B cell (primary cell): ENCODE measurements around the gene DNAH3. TPM values are rescaled to one million over a fixed set of nuclear protein-coding genes. Genes with fewer than 3 reads are reported as not detected.
A peak's percentile ranks its signal among the peaks of the same experiment; 100 is the strongest.

Source experiments
- ATAC-seq: fragments of 200-7000 bp; cut with Tn5 transposase; one replicate; pipeline ENCODE4 v1.10.0; 2021; ENCODE audit warnings: low read depth, mild to moderate bottlenecking, moderate number of reproducible peaks, moderate library complexity
- CTCF ChIA-PET: fragments of 350-600 bp; sonication (Branson Sonifier 250); formaldehyde crosslinking; loops from one replicate; lab custom pipeline; 2021; ENCODE audit warnings: antibody characterized with exemption, inconsistent platforms; lab: Charles Lee
- POLR2A ChIA-PET: fragments of 350-600 bp; sonication (Branson Sonifier 250); formaldehyde crosslinking; loops from one replicate; lab custom pipeline; 2021; ENCODE audit warnings: antibody characterized with exemption; lab: Charles Lee
- DNase-seq: peaks from one replicate; pipeline ENCODE4 v3.0.0; 2013
- H2AFZ ChIP-seq: 2 replicates; pipeline ENCODE4 v1.6.1; 2012; ENCODE audit warnings: mild to moderate bottlenecking, low read depth, low read length; ENCODE audit not compliant: insufficient read depth, poor library complexity, severe bottlenecking
- H3K27ac ChIP-seq, 2 donors: 1 replicate in 1 of 2; 2 replicates in 1 of 2; pipeline ENCODE4 v1.5.1; 2012 to 2013; ENCODE audit warnings: low read length in 2 of 2, mild to moderate bottlenecking in 2 of 2, moderate library complexity in 1 of 2
- H3K27me3 ChIP-seq, 4 experiments: fragments of 200-600 bp in 1 of 4; sonication (generic) in 1 of 4; replicated peaks in 1 of 4; 1 replicate in 2 of 4; 2 replicates in 2 of 4; pipeline versions ENCODE4 v1.6.1 to v1.7.0; 2013 to 2016; ENCODE audit warnings: low read length in 3 of 4, mild to moderate bottlenecking in 2 of 4, mixed read lengths in 1 of 4, moderate library complexity in 1 of 4; ENCODE audit not compliant: insufficient read depth in 4 of 4, control insufficient read depth in 3 of 4; ENCODE audit errors: control extremely low read depth in 1 of 4
- H3K36me3 ChIP-seq, 2 experiments: replicated peaks in 1 of 2; 1 replicate in 1 of 2; 2 replicates in 1 of 2; pipeline versions ENCODE4 v1.6.1 to v1.7.1; 2013; ENCODE audit warnings: low read length in 1 of 2; ENCODE audit not compliant: insufficient read depth in 2 of 2, control insufficient read depth in 1 of 2; ENCODE audit errors: control extremely low read depth in 1 of 2, extremely low read depth in 1 of 2
- H3K4me1 ChIP-seq, 2 donors: fragments of 200-600 bp in 1 of 2; sonication (generic) in 1 of 2; 1 replicate in 1 of 2; 2 replicates in 1 of 2; pipeline versions ENCODE4 v1.5.1 to v1.6.1; 2013 to 2017; ENCODE audit warnings: low read length in 2 of 2; ENCODE audit not compliant: control insufficient read depth in 2 of 2, insufficient read depth in 2 of 2
- H3K4me2 ChIP-seq: replicated peaks from 2 replicates; pipeline ENCODE3; 2012; ENCODE audit warnings: mild to moderate bottlenecking, low read depth, low read length; ENCODE audit not compliant: poor library complexity, severe bottlenecking
- H3K4me3 ChIP-seq, 5 experiments: fragments of 200-600 bp in 1 of 5; sonication (generic) in 1 of 5; 1 replicate in 3 of 5; 2 replicates in 2 of 5; pipeline versions ENCODE4 v1.5.1 to v1.7.0; 2011 to 2016; ENCODE audit warnings: low read length in 4 of 5, mild to moderate bottlenecking in 4 of 5, low read depth in 2 of 5, control low read depth in 1 of 5, moderate library complexity in 1 of 5; ENCODE audit not compliant: insufficient read depth in 1 of 5; ENCODE audit errors: control extremely low read depth in 1 of 5, extremely low read depth in 1 of 5
- H3K79me2 ChIP-seq: fragments of 200-600 bp; sonication (generic); one replicate; pipeline ENCODE4 v1.6.0; 2016; ENCODE audit warnings: low read length; ENCODE audit not compliant: control insufficient read depth, insufficient read depth
- H3K9ac ChIP-seq: fragments of 200-600 bp; sonication (generic); 2 replicates; pipeline ENCODE4 v1.6.1; 2017; ENCODE audit warnings: mild to moderate bottlenecking, low read length, moderate library complexity
- H3K9me3 ChIP-seq, 3 donors: one replicate each; pipeline versions ENCODE4 v1.6.1 to v1.7.1; 2013; ENCODE audit warnings: low read length in 2 of 3; ENCODE audit not compliant: control insufficient read depth in 2 of 3, insufficient read depth in 1 of 3; ENCODE audit errors: control extremely low read depth in 1 of 3
- H4K20me1 ChIP-seq: 2 replicates; pipeline ENCODE4 v1.6.0; 2012; ENCODE audit warnings: mild to moderate bottlenecking, low read length; ENCODE audit not compliant: insufficient read depth, control insufficient read depth, poor library complexity, severe bottlenecking
- H3K27ac Mint-ChIP-seq: one replicate; pipeline ENCODE4 v1.8.0; 2021; ENCODE audit warnings: mixed read lengths
- H3K27me3 Mint-ChIP-seq: one replicate; pipeline ENCODE4 v1.8.0; 2021; ENCODE audit warnings: mixed read lengths
- H3K4me1 Mint-ChIP-seq: one replicate; pipeline ENCODE4 v1.8.0; 2021; ENCODE audit warnings: mixed read lengths
- H3K4me3 Mint-ChIP-seq: one replicate; pipeline ENCODE4 v1.8.0; 2021; ENCODE audit warnings: mixed read lengths
- H3K9me3 Mint-ChIP-seq: one replicate; pipeline ENCODE4 v1.8.0; 2022; ENCODE audit warnings: mixed read lengths; ENCODE audit not compliant: insufficient read depth
- CTCF ChIP-seq: fragments of 200-600 bp; IDR thresholded peaks from one replicate; pipeline ENCODE4 v1.8.0; 2022; ENCODE audit warnings: antibody characterized with exemption, mild to moderate bottlenecking
- EZH2 ChIP-seq: IDR thresholded peaks from 2 replicates; pipeline ENCODE4 v1.6.1; 2012; ENCODE audit warnings: borderline replicate concordance, low read depth, mild to moderate bottlenecking, moderate library complexity, low read length; ENCODE audit not compliant: insufficient read depth, poor library complexity, severe bottlenecking
- WGBS: methylation state at CpG from one replicate; pipeline ENCODE4 v1.1.5; 2013; ENCODE audit warnings: missing lambda C conversion rate; ENCODE audit not compliant: insufficient coverage; 5-methylcytosine and 5-hydroxymethylcytosine counted together
- intact Hi-C: fragments of 100-400 bp; cut with micrococcal nuclease; formaldehyde crosslinking; loops from one replicate; pipeline ENCODE4 v1.10.0; 2022
- polyA plus RNA-seq: library from polyadenylated mRNA; depleted of rRNA; stranded (reverse); fragments of >200 nt; gene quantifications from 2 replicates; pipeline ENCODE4 v1.2.3, GENCODE V29; 2012
- total RNA-seq, 2 donors: library from RNA; stranded (reverse); fragments of 120-200 nt in 1 of 2; gene quantifications; 1 replicate in 1 of 2; 2 replicates in 1 of 2; pipeline versions ENCODE4 v1.2.3 to v1.2.4, GENCODE V29; 2013 to 2022

The DNAH3 gene
- total and polyA plus RNA-seq, 2 donors (not counting 1 experiment from before 2014, with no cell fraction given), result not detected

GRCh38 chr16:21185659-21186325, 35.1 kb upstream of the DNAH3 start:
- H3K4me2 ChIP-seq, result no peak overlapping the region
- no peak overlapping the region for H3K9ac ChIP-seq
- ATAC-seq, result no peak
- no peak overlapping the region for H3K27ac ChIP-seq
- no peaks in the 10 kb centered on the region for H3K27me3 ChIP-seq
- H3K4me1 Mint-ChIP-seq, result peaks cover 20% of the 10 kb centered on the region
- WGBS, result 99% methylated on average over 8 of the region's 12 CpGs
- peaks cover 14% of the 10 kb centered on the region for H3K9me3 Mint-ChIP-seq
- TF ChIP-seq EZH2 (no peak), CTCF (no peak)
- no peak overlapping the region for H3K4me3 ChIP-seq
- H2AFZ ChIP-seq, result no peak overlapping the region
- H4K20me1 ChIP-seq, result no peaks in the 10 kb centered on the region
- peaks cover 0 to 17% (median 14%) of the 10 kb centered on the region in 3 donors for H3K9me3 ChIP-seq
- H3K27me3 Mint-ChIP-seq, result no peaks in the 10 kb centered on the region
- peaks cover 2 to 12% of the 10 kb centered on the region in 2 experiments for H3K36me3 ChIP-seq
- no peak overlapping the region for H3K4me3 Mint-ChIP-seq
- peaks cover 7 to 15% of the 10 kb centered on the region in 2 donors for H3K4me1 ChIP-seq
- no peak for DNase-seq
- ChIA-PET POLR2A (no interaction called here), CTCF (interaction anchor here (0.7 to 6.1 kb wide), 7 partner anchors 11 to 369 kb away, joined by 3 to 65 read pairs (median 3); partner anchors contain the start of gene CRYM)
- no peak overlapping the region for H3K27ac Mint-ChIP-seq
- H3K79me2 ChIP-seq, result no peaks in the 10 kb centered on the region
- intact Hi-C loops, result no loop called here

- Histone ChIP-seq H3K79me2 (no peaks in the 10 kb centered on the region), H2AFZ (no peak overlapping the region), H3K27ac (peak overlapping the region; percentile 8 to 12), H3K36me3 (peaks cover 2 to 18% of the 10 kb centered on the region in 2 experiments), H3K4me2 (no peak overlapping the region), H3K4me1 (peaks cover 7 to 15% of the 10 kb centered on the region in 2 donors), H3K9ac (no peak overlapping the region), H4K20me1 (no peaks in the 10 kb centered on the region), H3K4me3 (no peak overlapping the region), H3K9me3 (peaks cover 0 to 17% (median 14%) of the 10 kb centered on the region in 3 donors), H3K27me3 (no peaks in the 10 kb centered on the region)
- 0% methylated on average over 2 of the region's 3 CpGs for WGBS
- H3K4me3 Mint-ChIP-seq, result no peak overlapping the region
- intact Hi-C loops, result no loop called here
- CTCF ChIA-PET, result interaction anchor here (1.0 to 6.1 kb wide), 2 partner anchors 93 to 116 kb away, joined by 3 to 65 read pairs; partner anchors contain the start of gene CRYM
- peaks cover 19% of the 10 kb centered on the region for H3K4me1 Mint-ChIP-seq
- peaks cover 14% of the 10 kb centered on the region for H3K9me3 Mint-ChIP-seq
- no peak for TF ChIP-seq CTCF
- DNase-seq, result peak; percentile 48
- POLR2A ChIA-PET, result no interaction called here
- H3K27me3 Mint-ChIP-seq, result no peaks in the 10 kb centered on the region
- ATAC-seq, result peak; percentile 47
- peak overlapping the region; percentile 82 for H3K27ac Mint-ChIP-seq
Measured at GRCh38 chr16:21184834-21185233, 34.2 kb upstream of the DNAH3 start.
